Gastroesophageal sphincter (tissue), 4 donors: ENCODE data around the gene PCLO. TPM values are rescaled to one million over a fixed set of nuclear protein-coding genes. Genes with fewer than 3 reads are reported as not detected.

Experiments
- ATAC-seq: fragments of 150-250 bp; one replicate; pipeline ENCODE4 v1.9.1; 2016; ENCODE audit warnings: mild to moderate bottlenecking, moderate library complexity
- H3K27ac ChIP-seq, 4 donors: fragments of 200-600 bp; sonication (generic) in 3 of 4; 1 replicate in 3 of 4; 2 replicates in 1 of 4; pipeline ENCODE4 v1.5.1; 2016 to 2019
- H3K27me3 ChIP-seq: fragments of 200-600 bp; sonication (generic); one replicate; pipeline ENCODE4 v1.5.1; 2019
- H3K36me3 ChIP-seq, 2 donors: fragments of 200-600 bp; sonication (generic); one replicate each; pipeline ENCODE4 v1.5.1; 2019; ENCODE audit warnings: control low read depth in 1 of 2
- H3K4me1 ChIP-seq, 3 donors: fragments of 200-600 bp; sonication (generic); 1 replicate in 2 of 3; 2 replicates in 1 of 3; pipeline ENCODE4 v1.5.1; 2016 to 2019; ENCODE audit warnings: control low read depth in 2 of 3
- H3K4me3 ChIP-seq, 2 donors: fragments of 200-600 bp; sonication (generic); one replicate each; pipeline ENCODE4 v1.5.1; 2019; ENCODE audit warnings: mild to moderate bottlenecking in 1 of 2, moderate library complexity in 1 of 2
- H3K9me3 ChIP-seq, 3 donors: fragments of 200-600 bp; sonication (generic); one replicate each; pipeline ENCODE4 v1.5.1; 2017 to 2019; ENCODE audit warnings: control low read depth in 2 of 3
- EP300 ChIP-seq: sonication (generic); formaldehyde crosslinking; IDR thresholded peaks from one replicate; pipeline ENCODE4 v1.6.1; 2017; ENCODE audit warnings: antibody characterized with exemption, mild to moderate bottlenecking
- POLR2A ChIP-seq, 2 donors: fragments of 450-650 bp; IDR thresholded peaks; one replicate each; pipeline ENCODE4 v1.6.1; 2017; ENCODE audit warnings: antibody characterized with exemption in 2 of 2, mild to moderate bottlenecking in 2 of 2, moderate library complexity in 1 of 2
- POLR2AphosphoS5 ChIP-seq: sonication (generic); formaldehyde crosslinking; IDR thresholded peaks from one replicate; pipeline ENCODE4 v1.6.1; 2017; ENCODE audit warnings: antibody characterized with exemption
- WGBS, 2 donors: methylation state at CpG; one replicate each; pipeline ENCODE4 v1.1.5; 2018; ENCODE audit warnings: low coverage in 1 of 2; 5-methylcytosine and 5-hydroxymethylcytosine counted together
- total RNA-seq, 4 donors: library from RNA; depleted of rRNA; stranded (reverse); fragments of >200 nt; gene quantifications; one replicate each; pipeline ENCODE4 v1.1.0, GENCODE V29; 2016
- TF ChIP-seq, protein P1 (sequence below), 4 experiments: fragments of 200-600 bp in 2 of 4; fragments of 450-650 bp in 2 of 4; sonication (generic) in 1 of 4; IDR thresholded peaks; one replicate each; pipeline ENCODE4 v1.5.1; 2017 to 2019; ENCODE audit warnings: antibody characterized with exemption in 4 of 4, mild to moderate bottlenecking in 2 of 4, moderate library complexity in 2 of 4

Gene PCLO
- total RNA-seq, 4 donors from 2014 or later, result 1.2 to 2.3 (median 1.9) TPM

DNA sequence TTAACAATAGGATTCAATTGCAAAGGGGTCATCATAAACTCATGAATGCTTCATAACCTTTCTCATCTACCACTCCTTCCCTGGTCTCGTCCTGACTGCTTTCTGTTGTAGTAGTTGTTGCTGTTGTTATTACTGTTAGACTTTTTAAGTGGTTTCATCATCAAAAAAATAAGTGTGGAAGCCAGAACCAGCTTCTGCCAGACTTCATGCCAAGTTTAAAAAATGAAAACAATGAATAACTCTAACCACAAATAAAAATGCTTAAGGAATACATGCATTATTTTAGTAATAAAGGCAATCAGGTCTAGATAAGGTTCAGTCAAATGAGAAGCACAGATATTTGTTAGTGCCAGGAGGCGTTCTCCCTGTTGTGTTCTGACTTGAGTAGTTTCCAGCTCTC, 85.4 kb downstream of the PCLO start:
- no peaks in the 10 kb centered on the region for H3K9me3 ChIP-seq
- H3K27ac ChIP-seq, result no peak overlapping the region
- H3K4me1 ChIP-seq, result no peaks in the 10 kb centered on the region
- no peaks in the 10 kb centered on the region for H3K36me3 ChIP-seq
- no peak for ATAC-seq
- no peaks in the 10 kb centered on the region for H3K27me3 ChIP-seq
- no peak overlapping the region for H3K4me3 ChIP-seq
- WGBS, 2 donors, result 77 to 94% methylated on average over 1 to 2 of the region's 2 CpGs
- TF ChIP-seq POLR2AphosphoS5, result no peak
- no peak for TF ChIP-seq POLR2A (IDR thresholded peaks at IDR 0.05)
- TF ChIP-seq, protein P1, sequence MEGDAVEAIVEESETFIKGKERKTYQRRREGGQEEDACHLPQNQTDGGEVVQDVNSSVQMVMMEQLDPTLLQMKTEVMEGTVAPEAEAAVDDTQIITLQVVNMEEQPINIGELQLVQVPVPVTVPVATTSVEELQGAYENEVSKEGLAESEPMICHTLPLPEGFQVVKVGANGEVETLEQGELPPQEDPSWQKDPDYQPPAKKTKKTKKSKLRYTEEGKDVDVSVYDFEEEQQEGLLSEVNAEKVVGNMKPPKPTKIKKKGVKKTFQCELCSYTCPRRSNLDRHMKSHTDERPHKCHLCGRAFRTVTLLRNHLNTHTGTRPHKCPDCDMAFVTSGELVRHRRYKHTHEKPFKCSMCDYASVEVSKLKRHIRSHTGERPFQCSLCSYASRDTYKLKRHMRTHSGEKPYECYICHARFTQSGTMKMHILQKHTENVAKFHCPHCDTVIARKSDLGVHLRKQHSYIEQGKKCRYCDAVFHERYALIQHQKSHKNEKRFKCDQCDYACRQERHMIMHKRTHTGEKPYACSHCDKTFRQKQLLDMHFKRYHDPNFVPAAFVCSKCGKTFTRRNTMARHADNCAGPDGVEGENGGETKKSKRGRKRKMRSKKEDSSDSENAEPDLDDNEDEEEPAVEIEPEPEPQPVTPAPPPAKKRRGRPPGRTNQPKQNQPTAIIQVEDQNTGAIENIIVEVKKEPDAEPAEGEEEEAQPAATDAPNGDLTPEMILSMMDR (IDR thresholded peaks at IDR 0.05), result no peak
- no peak for TF ChIP-seq EP300

DNA sequence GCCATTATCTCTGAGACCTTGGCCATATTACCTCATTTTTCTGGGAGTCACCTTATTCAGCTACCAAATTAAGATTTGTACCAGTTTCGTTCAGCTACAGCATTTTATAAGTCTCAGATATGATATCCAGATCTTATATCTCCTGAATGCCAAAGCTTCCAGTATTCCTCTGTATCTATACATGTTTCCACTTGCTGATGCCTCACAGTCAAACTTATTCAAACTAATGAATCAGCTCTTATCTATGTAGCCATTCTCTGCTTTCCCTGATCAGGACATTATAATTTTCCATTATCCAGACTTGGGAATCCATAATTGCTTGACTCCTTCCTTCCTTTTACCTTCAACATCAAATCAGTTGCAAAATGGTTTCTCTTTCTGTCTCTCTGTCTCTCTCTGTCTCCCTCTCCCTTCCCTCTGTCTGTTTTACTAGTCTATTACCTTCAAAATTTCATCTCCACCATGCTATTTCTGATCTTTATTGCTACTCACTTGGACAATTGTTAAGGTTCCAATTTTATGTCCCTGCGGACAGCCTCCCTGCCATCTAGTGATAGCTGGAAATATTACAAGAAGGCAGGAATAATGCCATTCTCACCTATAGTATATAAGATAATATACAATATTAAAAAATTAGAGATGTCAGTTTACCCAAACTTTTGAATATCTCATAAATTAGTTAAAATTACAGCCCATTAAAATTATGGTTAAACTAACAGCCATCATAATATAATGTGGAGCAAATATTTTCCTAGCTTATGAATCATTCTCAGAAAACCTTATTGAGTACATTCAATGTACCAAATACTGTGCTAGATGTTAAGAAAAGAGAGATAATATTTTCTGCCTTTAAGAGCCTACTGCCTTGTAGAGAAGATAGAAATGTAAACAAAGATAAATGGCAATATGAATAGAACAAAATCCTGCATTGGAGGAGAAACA, 89.8 kb downstream of the PCLO start:
- WGBS, 2 donors, result 67 to 86% methylated on average over 1 to 2 of the region's 2 CpGs
- no peak for ATAC-seq

DNA sequence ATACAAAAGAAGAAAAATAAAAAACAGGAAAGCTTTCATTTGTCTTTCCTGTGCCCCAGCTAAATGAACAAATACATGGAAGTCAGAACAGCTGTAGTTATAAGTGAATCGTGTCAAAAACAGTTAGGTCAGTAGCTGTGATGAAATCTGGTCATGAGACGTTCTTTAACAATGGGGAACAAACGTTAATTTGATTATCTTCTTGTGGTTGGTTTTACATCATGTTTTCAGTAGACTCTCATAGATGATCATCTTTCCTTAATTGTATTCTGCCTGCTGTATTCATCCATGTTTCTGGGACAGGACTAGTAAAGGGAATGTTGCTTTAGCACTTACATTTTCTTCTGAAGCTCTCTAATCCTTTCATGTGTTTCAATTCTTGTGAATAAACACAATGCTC, 97.0 kb downstream of the PCLO start:
- 27 to 62% methylated on average over 3 of the region's 3 CpGs for whole genome bisulfite sequencing, 2 donors
- Histone ChIP-seq H3K36me3 (no peaks in the 10 kb centered on the region), H3K27me3 (no peaks in the 10 kb centered on the region), H3K27ac (no peak overlapping the region), H3K4me1 (no peaks in the 10 kb centered on the region), H3K4me3 (no peak overlapping the region), H3K9me3 (no peaks in the 10 kb centered on the region)
- TF ChIP-seq, protein P1 (IDR thresholded peaks at IDR 0.05), result no peak
- TF ChIP-seq POLR2A (IDR thresholded peaks at IDR 0.05), result no peak
- no peak for TF ChIP-seq POLR2AphosphoS5
- no peak for TF ChIP-seq EP300
- ATAC-seq, result no peak

More for the DNA sequence above, 89.8 kb downstream of the PCLO start:
- TF ChIP-seq EP300, result no peak
- TF ChIP-seq POLR2A (IDR thresholded peaks at IDR 0.05), result no peak
- TF ChIP-seq POLR2AphosphoS5, result no peak
- TF ChIP-seq, protein P1 (IDR thresholded peaks at IDR 0.05), result no peak
- Histone ChIP-seq H3K27me3 (no peaks in the 10 kb centered on the region), H3K4me3 (no peak overlapping the region), H3K9me3 (no peaks in the 10 kb centered on the region), H3K27ac (no peak overlapping the region), H3K4me1 (no peaks in the 10 kb centered on the region), H3K36me3 (no peaks in the 10 kb centered on the region)

DNA sequence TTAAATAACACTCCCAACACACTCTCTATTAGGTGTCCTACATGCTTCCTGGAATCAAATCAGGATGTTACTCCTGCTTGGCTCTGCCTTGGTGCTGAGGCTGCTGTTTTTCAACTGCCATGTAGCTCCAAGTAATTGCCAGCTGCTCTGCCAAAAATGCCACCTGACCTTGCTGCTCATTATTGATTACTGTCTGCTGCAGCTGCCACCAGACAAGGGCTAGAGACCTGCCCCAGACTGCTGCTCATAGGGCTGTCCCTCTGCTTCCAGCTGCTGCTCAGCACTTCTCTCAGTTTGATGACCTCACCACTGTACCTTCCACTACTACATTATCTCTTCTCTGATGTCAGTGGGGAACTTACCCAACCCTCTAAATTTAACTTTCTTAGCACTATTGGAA, 102.5 kb downstream of the PCLO start:
- no peaks in the 10 kb centered on the region for H3K9me3 ChIP-seq
- H3K4me3 ChIP-seq, result no peak overlapping the region
- H3K27me3 ChIP-seq, result no peaks in the 10 kb centered on the region
- no peak overlapping the region for H3K27ac ChIP-seq
- H3K4me1 ChIP-seq, result no peaks in the 10 kb centered on the region
- ATAC-seq, result no peak
- H3K36me3 ChIP-seq, result no peaks in the 10 kb centered on the region
- no peak for TF ChIP-seq POLR2A (IDR thresholded peaks at IDR 0.05)
- TF ChIP-seq EP300, result no peak
- TF ChIP-seq POLR2AphosphoS5, result no peak
- TF ChIP-seq, protein P1 (IDR thresholded peaks at IDR 0.05), result no peak

DNA sequence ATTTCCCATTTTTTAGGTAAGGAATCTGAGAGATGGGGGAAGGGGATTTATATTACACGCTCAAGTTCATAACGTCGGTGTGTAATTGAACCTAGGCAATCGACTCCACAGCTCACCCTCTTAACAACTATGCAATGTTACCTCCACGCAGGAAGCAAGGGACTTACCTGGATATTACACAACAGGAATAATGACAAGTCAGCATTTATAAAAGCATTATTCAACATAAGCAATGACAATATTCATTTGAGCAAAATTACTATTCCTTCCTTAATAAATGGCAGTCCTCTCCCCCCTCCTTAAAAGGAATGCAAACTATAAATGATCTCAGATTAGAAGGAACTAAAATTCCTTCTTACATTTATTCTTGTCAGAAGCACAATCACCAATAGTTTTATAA, 104.0 kb downstream of the PCLO start:
- Histone ChIP-seq H3K4me3 (no peak overlapping the region), H3K27me3 (no peaks in the 10 kb centered on the region), H3K27ac (no peak overlapping the region), H3K9me3 (no peaks in the 10 kb centered on the region), H3K36me3 (no peaks in the 10 kb centered on the region), H3K4me1 (no peaks in the 10 kb centered on the region)
- TF ChIP-seq EP300, result no peak
- no peak for TF ChIP-seq POLR2AphosphoS5
- TF ChIP-seq POLR2A (IDR thresholded peaks at IDR 0.05), result no peak
- TF ChIP-seq, protein P1 (IDR thresholded peaks at IDR 0.05), result no peak
- WGBS, 2 donors, result 91 to 97% methylated on average over 5 of the region's 5 CpGs
- no peak for ATAC-seq
